HL-60/S4 treated with phorbol 12-myristate 13-acetate at 8.2 ng/mL for 4 days and 3 days (cell line): ENCODE results near the gene MRM2.
"Not testable (repeated sequence)": the region's sequence is repeated elsewhere in the genome, so short reads cannot be mapped to it uniquely, and the experiment has no call there.

Experiments
- in situ Hi-C: fragments of 300-500 bp; cut with MboI; formaldehyde crosslinking; loops from 2 replicates; pipeline ENCODE4 v1.15.0; 2022; ENCODE audit warnings: low sequenced_read_pairs

The MRM2 gene

GRCh38 chr7:2269089-2269990, 27.3 kb upstream of the MRM2 start:
- in situ Hi-C loops = not testable (repeated sequence)

GRCh38 chr7:2266911-2267310, 24.9 kb upstream of the MRM2 start:
- in situ Hi-C loops = no loop called here

GRCh38 chr7:2264158-2264557, 22.2 kb upstream of the MRM2 start:
- in situ Hi-C loops = no loop called here

GRCh38 chr7:2263176-2263575, 21.2 kb upstream of the MRM2 start:
- in situ Hi-C loops = no loop called here

- in situ Hi-C loops = no loop called here
These were observed 19.6 kb upstream of the MRM2 start for GRCh38 chr7:2261611-2262010.

- in situ Hi-C loops = no loop called here
These were observed 18.8 kb upstream of the MRM2 start for GRCh38 chr7:2260820-2261219.

GRCh38 chr7:2259480-2259879, 17.5 kb upstream of the MRM2 start:
- in situ Hi-C loops = no loop called here

GRCh38 chr7:2258661-2259365, 16.8 kb upstream of the MRM2 start:
- in situ Hi-C loops = no loop called here

GRCh38 chr7:2257651-2258050, 15.6 kb upstream of the MRM2 start:
- in situ Hi-C loops = no loop called here

GRCh38 chr7:2257046-2257551, 15.1 kb upstream of the MRM2 start:
- in situ Hi-C loops = no loop called here

- in situ Hi-C loops = no loop called here
These were observed 14.5 kb upstream of the MRM2 start for GRCh38 chr7:2256306-2257045.

- in situ Hi-C loops = no loop called here
These were observed 13.4 kb upstream of the MRM2 start for GRCh38 chr7:2255145-2256139.

GRCh38 chr7:2254429-2255144, 12.6 kb upstream of the MRM2 start:
- in situ Hi-C loops = no loop called here

- in situ Hi-C loops = no loop called here
These were observed 11.7 kb upstream of the MRM2 start for GRCh38 chr7:2253525-2254244.

GRCh38 chr7:2253021-2253420, 11.0 kb upstream of the MRM2 start:
- in situ Hi-C loops = no loop called here

GRCh38 chr7:2251841-2252771, 10.1 kb upstream of the MRM2 start:
- in situ Hi-C loops = no loop called here

- in situ Hi-C loops = no loop called here
These were observed 9.4 kb upstream of the MRM2 start for GRCh38 chr7:2251381-2251780.
